GM19240 (cell line): ENCODE results near the gene ZSWIM3.

Experiments used
- DNase-seq: peaks from one replicate; pipeline ENCODE4 v3.0.0; 2011; ENCODE audit warnings: low spot score; ENCODE audit not compliant: insufficient read length

ZSWIM3 gene

GRCh38 chr20:45927071-45927878 lies 69.9 kb downstream of the ZSWIM3 start:
- no peak for DNase-seq
